GM21423 (cell line): ENCODE results near the gene MUC15.

Experiments
- ATAC-seq: cut with Tn5 transposase; IDR thresholded peaks from one replicate; pipeline ENCODE4 v1.9.1; 2021; ENCODE audit warnings: mild to moderate bottlenecking, moderate library complexity; ENCODE audit not compliant: unreplicated experiment

Gene MUC15

GRCh38 chr11:26575946-26576345 lies 3.9 kb upstream of the MUC15 start:
- ATAC-seq: no peak

DNA sequence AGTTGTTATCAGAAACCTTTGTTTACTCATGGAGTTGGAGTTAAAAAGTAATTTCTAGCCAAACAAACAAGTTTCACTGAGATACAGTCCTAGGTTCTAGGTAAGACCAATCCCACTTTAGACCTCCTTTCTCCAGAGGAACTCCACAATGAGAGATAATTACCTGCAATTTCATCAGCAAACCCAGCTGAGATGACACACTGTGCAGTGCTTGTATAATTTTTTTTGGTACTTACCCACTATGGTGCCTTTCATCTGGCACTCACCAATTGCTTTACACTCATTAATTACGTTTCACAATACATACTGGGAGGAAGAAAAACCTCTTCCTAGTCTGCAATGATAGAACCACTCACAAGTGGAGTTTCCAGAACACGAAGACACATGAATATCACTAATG lies 1.8 kb upstream of the MUC15 start:
- no peak for ATAC-seq

DNA sequence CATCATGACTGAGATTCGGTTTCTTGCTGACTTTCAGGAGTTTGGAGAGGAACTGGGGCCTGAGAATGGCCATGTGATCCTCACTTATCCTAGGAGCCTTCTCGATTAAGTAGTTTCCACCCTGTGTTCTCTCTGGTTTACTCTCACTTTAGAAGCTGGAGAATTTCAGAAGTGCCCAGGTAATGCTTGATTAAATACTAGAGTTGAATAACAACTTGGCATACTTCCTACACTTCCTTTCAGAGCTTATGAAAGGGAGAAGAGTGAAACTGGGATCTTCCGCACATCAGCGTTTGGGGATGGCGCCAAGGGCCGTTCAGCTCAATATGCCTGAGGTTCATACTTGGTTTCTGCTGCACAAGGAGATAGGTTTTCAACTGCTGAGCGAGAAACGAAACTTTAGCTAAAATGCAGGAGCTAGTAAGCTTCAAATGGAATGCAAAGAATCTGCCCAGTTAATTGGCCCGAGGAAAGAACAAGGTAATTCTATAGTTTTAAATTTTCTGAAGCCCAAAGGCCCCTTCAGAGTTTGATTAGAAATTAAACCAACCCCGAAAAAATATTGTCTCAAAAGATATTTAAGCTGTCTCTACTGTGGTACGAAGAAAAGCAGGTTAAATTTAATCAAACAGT lies 823 bp upstream of the MUC15 start:
- ATAC-seq: no peak

DNA sequence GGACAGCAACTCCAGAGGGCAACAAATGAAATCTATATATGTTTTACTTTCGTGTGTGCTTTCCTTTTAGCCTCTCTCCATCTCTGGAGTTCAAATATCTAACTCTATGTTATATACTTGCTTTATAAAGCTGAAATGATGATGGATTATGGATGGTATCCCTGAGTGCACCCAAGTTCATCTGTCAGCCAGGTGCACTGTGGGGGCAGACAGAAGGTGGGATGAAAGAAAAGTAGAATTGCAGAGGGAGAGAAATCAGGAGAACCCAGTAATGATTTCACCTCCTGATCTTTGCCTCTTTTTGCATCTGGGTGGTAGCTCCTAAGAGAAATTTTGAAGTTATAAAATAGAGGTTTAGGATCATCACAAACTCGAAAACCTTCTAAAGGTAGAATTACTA lies 2.4 kb downstream of the MUC15 start:
- no peak for ATAC-seq

GRCh38 chr11:26558190-26558589 lies 13.9 kb downstream of the MUC15 start:
- ATAC-seq: no peak

DNA sequence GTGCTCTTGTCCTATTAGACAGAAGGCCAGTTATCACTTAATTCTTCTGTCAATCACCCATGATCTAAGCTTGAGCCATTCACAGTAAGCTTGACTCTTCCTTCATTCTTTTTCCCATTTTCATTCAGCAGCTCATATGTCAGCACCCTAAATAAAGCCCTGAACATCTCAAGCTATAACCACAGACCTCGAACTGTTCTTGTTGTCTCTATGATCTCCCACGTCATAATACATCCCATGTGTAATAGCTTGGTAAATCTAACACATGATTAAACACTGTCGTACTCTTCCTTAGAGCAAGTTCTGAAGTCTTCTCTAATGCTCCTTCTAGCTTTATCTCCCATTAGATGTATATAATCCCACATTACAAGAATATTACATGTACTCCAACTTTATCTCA lies 14.4 kb downstream of the MUC15 start:
- ATAC-seq: no peak

DNA sequence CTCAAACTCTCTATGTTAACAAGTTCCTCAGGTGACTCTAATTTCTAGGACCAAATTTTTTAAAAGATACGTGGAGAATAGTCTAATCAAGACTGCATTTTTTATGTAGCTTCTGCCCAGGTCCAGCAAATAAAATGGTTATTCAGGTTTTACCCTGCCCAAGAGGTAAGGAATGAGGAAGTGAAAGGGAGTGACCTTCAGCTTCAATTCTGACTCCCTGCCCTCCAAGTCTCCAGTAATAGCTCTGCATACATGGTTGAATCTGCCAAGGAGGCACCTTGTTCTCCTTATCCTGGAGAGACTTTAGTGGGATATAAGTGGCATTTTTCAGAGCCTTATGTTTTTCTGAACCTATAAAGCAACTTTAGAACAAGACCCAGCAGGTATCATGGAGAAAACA lies 15.5 kb downstream of the MUC15 start:
- ATAC-seq: no peak

DNA sequence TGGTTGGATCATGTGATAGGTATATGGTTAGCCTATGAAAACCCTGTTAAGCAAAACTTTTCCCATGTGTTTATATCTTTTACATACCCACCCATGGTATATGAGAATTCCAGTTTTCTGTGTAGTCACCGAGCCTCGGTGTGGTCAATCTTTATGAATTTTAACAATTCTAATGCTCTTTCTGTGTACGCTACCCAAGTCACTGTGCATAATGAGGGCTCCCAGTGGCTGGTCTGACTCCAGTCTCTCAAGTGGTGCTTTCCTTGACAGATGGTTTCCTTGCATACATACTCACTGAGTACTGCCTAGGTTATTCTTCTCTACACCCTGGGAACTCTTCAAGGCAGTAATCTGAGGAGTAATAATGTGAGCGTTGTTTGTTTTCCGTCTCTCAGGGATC lies 17.6 kb downstream of the MUC15 start:
- no peak for ATAC-seq

- no peak for ATAC-seq
Measured at GRCh38 chr11:26553182-26553581, 18.9 kb downstream of the MUC15 start.

- no peak for ATAC-seq
Measured at GRCh38 chr11:26551186-26551801, 20.8 kb downstream of the MUC15 start.

DNA sequence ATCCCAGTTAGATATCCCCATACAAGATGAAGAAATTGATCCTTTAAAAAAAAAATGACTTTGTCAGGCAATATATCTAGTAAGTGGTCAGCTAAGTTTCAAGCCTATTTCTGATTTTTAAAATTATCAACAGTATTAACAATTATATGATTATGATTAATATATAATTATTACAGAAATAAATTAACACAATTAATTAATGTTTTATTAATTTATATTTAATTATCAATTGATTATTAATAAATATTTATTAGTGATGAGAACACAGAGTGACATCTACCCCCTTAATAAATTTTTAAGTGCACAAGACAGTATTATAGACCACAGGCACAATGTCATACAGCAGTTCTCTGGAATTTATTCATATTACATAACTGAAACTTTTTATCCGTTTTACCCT lies 22.0 kb downstream of the MUC15 start:
- ATAC-seq: no peak

- ATAC-seq: no peak
Measured at GRCh38 chr11:26549176-26549575, 22.9 kb downstream of the MUC15 start.

DNA sequence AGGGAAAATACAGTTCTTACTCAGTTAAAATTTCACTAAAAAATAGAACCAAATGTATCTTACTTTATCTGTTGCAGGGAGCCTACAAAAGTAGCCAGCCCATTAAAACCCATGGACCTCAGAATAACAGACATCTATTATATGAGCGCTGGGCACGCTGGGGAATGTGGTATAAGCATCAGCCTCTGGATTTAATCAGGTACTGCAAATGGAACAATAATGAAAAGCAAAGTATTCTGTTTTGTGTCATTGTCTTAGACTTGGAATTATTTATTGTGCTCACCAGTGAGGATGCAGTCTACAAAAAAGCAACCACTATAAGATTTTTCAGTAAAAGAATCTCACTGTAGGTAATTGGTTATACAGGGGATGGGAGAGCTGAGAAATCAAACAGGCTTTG lies 30.2 kb downstream of the MUC15 start:
- ATAC-seq: no peak

- no peak for ATAC-seq
Measured at GRCh38 chr11:26539517-26539916, 32.5 kb downstream of the MUC15 start.

GRCh38 chr11:26537341-26537740 lies 34.7 kb downstream of the MUC15 start:
- ATAC-seq: no peak

DNA sequence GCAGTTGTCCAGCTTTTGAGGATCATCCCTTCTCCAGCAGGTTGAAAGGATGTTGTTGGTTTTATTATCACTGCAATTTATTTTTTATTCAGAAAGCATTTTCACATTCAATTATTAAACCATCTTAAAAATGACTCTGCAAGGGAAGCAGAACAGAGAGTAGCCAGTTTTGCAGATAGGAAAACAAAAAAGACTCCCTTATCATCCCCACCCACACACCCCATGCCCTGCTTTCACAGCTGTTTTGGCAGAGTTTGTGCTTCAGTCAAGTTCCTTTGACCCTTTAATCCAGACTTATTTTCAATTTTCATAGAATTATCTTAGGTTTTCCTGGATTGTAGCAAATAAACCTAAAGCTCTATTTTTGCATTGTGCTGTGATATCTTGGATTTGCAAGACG lies 44.4 kb downstream of the MUC15 start:
- ATAC-seq: no peak

DNA sequence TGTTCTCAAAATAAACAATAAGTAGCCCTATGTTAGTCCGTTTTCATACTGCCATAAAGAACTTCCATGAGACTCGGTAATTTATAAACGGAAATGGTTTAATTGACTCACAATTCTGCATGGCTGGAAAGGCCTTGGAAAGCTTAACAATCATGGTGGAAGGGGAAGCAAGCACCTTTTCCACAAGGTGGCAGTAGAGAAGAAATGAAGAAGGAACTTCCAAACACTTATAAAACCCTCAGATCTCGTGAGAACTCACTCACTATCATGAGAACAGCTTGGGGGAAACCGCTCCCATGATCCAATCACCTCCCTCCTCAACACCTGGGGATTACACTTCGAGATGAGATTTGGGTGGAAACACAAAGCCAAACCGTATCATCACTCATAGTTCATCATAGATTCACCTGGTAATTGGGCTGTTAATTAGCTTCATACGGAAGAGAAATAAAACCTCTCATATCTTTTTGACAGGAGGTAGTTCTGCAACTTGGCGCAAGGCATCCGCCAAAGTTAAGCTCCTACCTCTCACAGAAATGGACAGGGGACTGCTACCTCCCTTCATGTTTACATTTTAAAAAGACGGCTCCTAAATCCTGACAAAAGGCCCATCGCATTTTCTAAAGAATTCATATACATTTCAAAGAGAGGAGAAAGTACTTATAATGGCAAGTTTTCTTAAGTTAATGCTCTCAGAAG lies 49.0 kb downstream of the MUC15 start:
- no peak for ATAC-seq

GRCh38 chr11:26519469-26519868 lies 52.6 kb downstream of the MUC15 start:
- ATAC-seq: no peak

DNA sequence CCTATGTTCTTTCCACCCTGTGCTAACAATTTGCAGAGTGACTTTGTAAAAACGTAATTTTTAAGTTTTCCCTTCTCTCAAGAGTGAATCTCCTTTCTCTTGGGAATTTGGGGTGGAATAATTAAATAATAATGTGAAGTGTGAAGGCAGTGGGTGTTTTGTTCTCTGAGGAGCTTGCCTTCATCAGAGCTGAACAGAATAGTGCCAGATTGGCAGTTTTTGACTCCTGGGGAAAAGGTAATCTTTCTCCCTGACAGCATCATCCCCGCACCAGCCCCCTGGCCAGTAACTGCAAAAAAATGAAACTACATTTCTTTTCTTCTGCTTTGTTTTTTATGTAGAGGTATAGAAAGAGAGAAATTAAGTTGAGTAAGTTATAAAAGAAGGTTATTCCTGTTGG lies 59.9 kb downstream of the MUC15 start:
- ATAC-seq: no peak

DNA sequence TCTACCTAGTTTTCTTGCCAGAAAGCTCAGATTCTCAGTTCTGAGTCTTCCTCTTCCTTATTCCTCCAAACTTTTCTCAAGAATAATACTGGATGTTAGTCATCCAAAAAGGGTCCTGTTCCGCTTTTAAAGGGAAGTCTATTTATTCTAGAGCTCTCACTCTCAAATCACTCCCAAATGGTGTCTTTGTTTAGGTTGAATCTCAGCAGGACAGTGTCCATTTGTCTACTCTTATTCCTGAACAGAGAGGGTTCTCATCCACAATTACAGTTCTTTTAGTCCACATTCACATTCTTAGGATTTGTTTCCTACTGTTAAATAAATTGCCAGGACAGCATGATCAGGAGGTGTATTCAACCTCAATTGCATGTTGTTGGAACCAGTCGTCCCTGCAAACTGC lies 61.3 kb downstream of the MUC15 start:
- no peak for ATAC-seq

GRCh38 chr11:26510164-26510563 lies 61.9 kb downstream of the MUC15 start:
- no peak for ATAC-seq
